ENCODE results near the gene ATP1A2. TPM values are rescaled to one million over a fixed set of nuclear protein-coding genes. Genes with fewer than 3 reads are reported as not detected.

ATP1A2 gene
- total and polyA plus RNA-seq, 10 of the 15 experiments (the other 5 are each of a cell fraction or from before 2014, with no cell fraction given) = 0.15 TPM; not detected in 9

- no peak overlapping the region for H2AFZ ChIP-seq (ENCODE audit: control insufficient read depth, low read depth, low read length)
- 48% methylated on average over 15 of the region's 16 CpGs for WGBS (ENCODE audit: insufficient coverage, insufficient replicate concordance, low lambda C conversion rate, missing lambda C conversion rate)
- in situ Hi-C loops (cut with MboI) (no loop called here), intact Hi-C loops (cut with micrococcal nuclease; ENCODE audit: unreplicated experiment) (no loop called here)
- peaks cover 0 to 5% of the 10 kb centered on the region in 2 experiments; a peak in 2 of 4 replicates for H3K27me3 ChIP-seq (replicated peaks in 1 of 2; ENCODE audit: control insufficient read depth in 2 of 2, insufficient read depth in 2 of 2, low read length in 1 of 2)
- no peak for ATAC-seq
- no peak for DNase-seq (ENCODE audit: low read depth, low spot score)
- no peaks in the 10 kb centered on the region for H4K20me1 ChIP-seq (ENCODE audit: control insufficient read depth, insufficient read depth)
- RAD21 ChIA-PET (ENCODE audit: unreplicated experiment) = no interaction called here
- no peaks in the 10 kb centered on the region for H3K9me3 ChIP-seq (replicated peaks; ENCODE audit: control insufficient read depth, insufficient read depth, low read length)
- CTCF ChIA-PET = interaction anchor here (0.7 to 1.5 kb wide), 4 partner anchors 14 to 169 kb away, joined by 3 to 5 read pairs (median 4); no protein-coding TSS in a partner anchor
- H3K36me3 ChIP-seq (ENCODE audit: control insufficient read depth in 2 of 2, insufficient read depth in 2 of 2, low read length in 1 of 2) = no peaks in the 10 kb centered on the region
- POLR2A ChIA-PET = no interaction called here
- no peaks in the 10 kb centered on the region for H3K79me2 ChIP-seq (ENCODE audit: control insufficient read depth, insufficient read depth, low read length)
- no peaks in the 10 kb centered on the region for H3K4me1 ChIP-seq (ENCODE audit: control insufficient read depth, insufficient read depth, low read length)
- H3K4me2 ChIP-seq (ENCODE audit: control insufficient read depth, insufficient read depth) = no peak overlapping the region
- no peak overlapping the region for H3K4me3 ChIP-seq
- SMC1A ChIA-PET (ENCODE audit: uncharacterized antibody, unreplicated experiment) = interaction anchor here (0.5 kb wide), 1 partner anchor 147 kb away, joined by 3 read pairs; no protein-coding TSS in a partner anchor
- no peak for FAIRE-seq
- H3K27ac ChIP-seq (ENCODE audit: control insufficient read depth, insufficient read depth) = no peak overlapping the region
- no TSS peak for BruUV-seq (replicated peaks)
- TF ChIP-seq MEF2A (IDR thresholded peaks at IDR 0.05; ENCODE audit: insufficient read depth, low read depth, low read length) (no peak), RELB (IDR thresholded peaks at IDR 0.05; ENCODE audit: low read depth) (no peak), TCF7 (IDR thresholded peaks at IDR 0.05; ENCODE audit: borderline replicate concordance) (no peak), IRF3 (IDR thresholded peaks at IDR 0.05) (no peak), ZBTB11 (CRISPR knock-in tag; IDR thresholded peaks at IDR 0.05) (no peak), SIN3A (IDR thresholded peaks at IDR 0.05; ENCODE audit: low read depth, low read length) (no peak), POLR2AphosphoS5 (IDR thresholded peaks at IDR 0.05; ENCODE audit: low read length) (no peak), CBFB (IDR thresholded peaks at IDR 0.05; ENCODE audit: low read depth) (no peak), GATAD2B (conservative IDR thresholded peaks at IDR 0.05; ENCODE audit: low read depth) (no peak), HDGF (IDR thresholded peaks at IDR 0.05) (no peak), SUPT20H (IDR thresholded peaks at IDR 0.05; ENCODE audit: borderline replicate concordance, control insufficient read depth, low read depth, low read length) (no peak), ATF7 (IDR thresholded peaks at IDR 0.05; ENCODE audit: low read depth) (no peak), SPI1 (IDR thresholded peaks at IDR 0.05; ENCODE audit: borderline replicate concordance, insufficient read depth, low read depth, low read length) (no peak), STAT1 (conservative IDR thresholded peaks at IDR 0.05) (no peak), SP1 (IDR thresholded peaks at IDR 0.05; ENCODE audit: low read depth, low read length) (no peak), SRF (IDR thresholded peaks at IDR 0.05; ENCODE audit: low read depth in 2 of 2, low read length in 2 of 2) (no peak), ETV6 (conservative IDR thresholded peaks at IDR 0.05 in 1 of 2, IDR thresholded peaks at IDR 0.05 in 1 of 2; ENCODE audit: borderline replicate concordance in 1 of 2, low read depth in 1 of 2) (no peak), NFYB (IDR thresholded peaks at IDR 0.05; ENCODE audit: insufficient read depth, low read depth, low read length) (no peak), FOXM1 (IDR thresholded peaks at IDR 0.05; ENCODE audit: low read depth, low read length) (no peak)
- H3K9ac ChIP-seq (ENCODE audit: control insufficient read depth, insufficient read depth, low read length) = no peak overlapping the region
These were observed 7.5 kb downstream of the ATP1A2 start for GRCh38 chr1:160122978-160123495.
